ENCODE measurements around the gene BATF3.

GRCh38 chr1:212651977-212652376 lies 47.7 kb downstream of the BATF3 start:
- TF ChIP-seq CTCF (IDR thresholded peaks at IDR 0.05): no peak
- no peak for TF ChIP-seq POLR2A (IDR thresholded peaks at IDR 0.05)
